Measurements from ENCODE around the gene FILIP1L. TPM values are rescaled to one million over a fixed set of nuclear protein-coding genes. Genes with fewer than 3 reads are reported as not detected.

The FILIP1L gene
- total RNA-seq, 1 donor from 2014 or later = 19.1 TPM

DNA sequence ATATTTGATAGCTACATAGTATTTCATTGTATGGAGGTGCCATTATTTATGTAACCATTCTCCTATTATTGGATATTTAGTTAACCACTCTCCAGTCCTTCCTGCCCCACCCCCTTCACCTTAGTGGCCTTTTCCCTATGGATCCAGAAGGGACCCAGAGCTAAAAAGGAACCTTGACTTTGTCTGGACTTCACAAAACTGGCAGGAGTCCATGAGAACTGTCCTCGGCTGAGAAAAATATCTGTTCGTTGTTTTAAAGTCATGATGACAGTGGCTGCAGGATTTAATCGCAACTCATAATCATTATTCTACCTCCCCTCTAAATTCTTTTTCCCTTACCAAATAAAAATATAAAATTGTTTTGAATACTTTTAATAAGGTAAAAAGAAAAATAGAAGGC, 166.9 kb downstream of the FILIP1L start:
- Mint-ChIP-seq H3K4me1 (ENCODE audit: unreplicated experiment) (peaks cover 13% of the 10 kb centered on the region), H3K27me3 (ENCODE audit: unreplicated experiment) (no peaks in the 10 kb centered on the region)

DNA sequence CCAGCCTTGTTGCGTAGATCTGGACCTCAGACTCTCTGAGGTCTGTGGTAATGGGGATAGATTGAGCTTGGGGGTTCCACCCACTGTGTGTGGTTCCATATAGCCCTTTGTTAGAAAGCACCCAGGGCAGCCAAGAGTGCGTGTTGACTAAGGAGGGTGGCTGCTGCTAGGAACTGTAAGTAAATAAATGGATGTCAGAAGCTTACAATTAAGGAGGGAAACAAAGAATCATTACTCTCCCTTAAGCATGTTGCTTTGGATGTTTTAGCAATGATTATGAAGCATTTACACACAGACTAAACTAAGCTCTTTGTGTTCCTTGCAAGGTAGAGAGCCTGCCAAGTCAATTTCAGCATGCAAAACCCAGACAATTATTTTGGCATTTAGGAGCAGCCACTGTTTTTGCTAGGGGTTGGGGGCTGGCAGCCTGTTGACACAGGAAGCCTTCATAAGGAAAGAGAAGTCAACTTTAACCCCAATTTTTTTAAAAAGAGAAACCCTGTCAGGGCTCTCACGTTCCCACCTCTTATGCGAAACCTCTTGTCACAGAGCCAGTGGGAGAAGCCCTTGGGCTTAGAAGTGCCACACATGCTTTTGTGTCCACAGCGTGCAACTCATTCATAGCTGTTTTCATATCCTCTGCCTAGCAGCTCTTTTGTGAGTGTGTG, 168.8 kb downstream of the FILIP1L start:
- peaks cover 12% of the 10 kb centered on the region for H3K4me1 Mint-ChIP-seq (ENCODE audit: unreplicated experiment)
- no peak overlapping the region for H3K4me3 Mint-ChIP-seq (ENCODE audit: unreplicated experiment)
- DNase-seq (ENCODE audit: low spot score) = no peak
- H3K27ac Mint-ChIP-seq (ENCODE audit: unreplicated experiment) = no peak overlapping the region
- no peaks in the 10 kb centered on the region for H3K36me3 Mint-ChIP-seq (ENCODE audit: low read depth, unreplicated experiment)
- no peaks in the 10 kb centered on the region for H3K27me3 Mint-ChIP-seq (ENCODE audit: unreplicated experiment)
- TF ChIP-seq, protein P1, sequence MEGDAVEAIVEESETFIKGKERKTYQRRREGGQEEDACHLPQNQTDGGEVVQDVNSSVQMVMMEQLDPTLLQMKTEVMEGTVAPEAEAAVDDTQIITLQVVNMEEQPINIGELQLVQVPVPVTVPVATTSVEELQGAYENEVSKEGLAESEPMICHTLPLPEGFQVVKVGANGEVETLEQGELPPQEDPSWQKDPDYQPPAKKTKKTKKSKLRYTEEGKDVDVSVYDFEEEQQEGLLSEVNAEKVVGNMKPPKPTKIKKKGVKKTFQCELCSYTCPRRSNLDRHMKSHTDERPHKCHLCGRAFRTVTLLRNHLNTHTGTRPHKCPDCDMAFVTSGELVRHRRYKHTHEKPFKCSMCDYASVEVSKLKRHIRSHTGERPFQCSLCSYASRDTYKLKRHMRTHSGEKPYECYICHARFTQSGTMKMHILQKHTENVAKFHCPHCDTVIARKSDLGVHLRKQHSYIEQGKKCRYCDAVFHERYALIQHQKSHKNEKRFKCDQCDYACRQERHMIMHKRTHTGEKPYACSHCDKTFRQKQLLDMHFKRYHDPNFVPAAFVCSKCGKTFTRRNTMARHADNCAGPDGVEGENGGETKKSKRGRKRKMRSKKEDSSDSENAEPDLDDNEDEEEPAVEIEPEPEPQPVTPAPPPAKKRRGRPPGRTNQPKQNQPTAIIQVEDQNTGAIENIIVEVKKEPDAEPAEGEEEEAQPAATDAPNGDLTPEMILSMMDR (IDR thresholded peaks at IDR 0.05; ENCODE audit: unreplicated experiment) = no peak
- H3K9me3 Mint-ChIP-seq (ENCODE audit: unreplicated experiment) = no peaks in the 10 kb centered on the region

More for the DNA sequence above, 166.9 kb downstream of the FILIP1L start:
- Mint-ChIP-seq H3K27ac (ENCODE audit: unreplicated experiment) (no peak overlapping the region), H3K36me3 (ENCODE audit: low read depth, unreplicated experiment) (no peaks in the 10 kb centered on the region), H3K9me3 (ENCODE audit: unreplicated experiment) (no peaks in the 10 kb centered on the region), H3K4me3 (ENCODE audit: unreplicated experiment) (no peak overlapping the region)
- TF ChIP-seq, protein P1 (IDR thresholded peaks at IDR 0.05; ENCODE audit: unreplicated experiment) = no peak
- DNase-seq (ENCODE audit: low spot score) = no peak

DNA sequence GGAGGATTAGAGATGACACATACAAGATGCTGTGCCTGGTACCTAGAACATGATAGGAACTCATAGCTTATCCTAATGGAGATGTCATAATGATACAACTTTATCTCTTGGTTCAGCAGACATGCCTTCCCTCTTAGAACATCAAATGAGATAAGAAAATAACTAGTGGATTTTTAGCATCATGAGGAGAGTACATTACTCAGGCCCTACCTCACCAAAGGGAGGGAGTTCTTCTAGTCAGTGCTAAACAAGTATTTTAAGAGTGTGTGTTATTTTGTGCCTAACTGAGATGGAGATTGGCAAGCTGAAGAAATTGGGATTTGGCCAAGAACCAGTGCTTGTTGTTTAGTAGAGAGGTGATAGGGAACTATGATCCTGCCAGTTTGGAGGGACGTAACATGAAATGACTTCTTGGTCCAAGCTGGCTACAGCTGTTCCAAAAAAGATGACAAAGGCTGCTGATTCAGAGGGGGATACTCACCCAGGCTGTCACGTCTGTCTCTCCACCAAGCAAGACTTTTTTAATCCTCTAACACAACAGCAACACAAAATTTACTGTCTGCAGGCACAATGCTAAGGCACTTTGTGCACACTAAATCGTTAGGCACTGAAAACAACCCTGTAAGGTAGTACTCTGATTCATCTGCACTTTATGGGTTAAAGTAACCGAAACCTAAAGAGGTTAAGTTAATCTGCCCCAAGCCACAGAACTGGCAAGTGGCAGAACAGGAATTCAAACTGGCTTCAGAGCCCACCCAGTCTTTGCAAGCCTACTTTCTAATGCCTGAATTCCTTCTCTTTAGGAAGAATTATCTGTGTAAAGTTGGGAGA, 170.2 kb downstream of the FILIP1L start:
- H3K27ac Mint-ChIP-seq (ENCODE audit: unreplicated experiment) = no peak overlapping the region
- DNase-seq (ENCODE audit: low spot score) = no peak
- H3K4me1 Mint-ChIP-seq (ENCODE audit: unreplicated experiment) = peaks cover 8% of the 10 kb centered on the region
- no peaks in the 10 kb centered on the region for H3K36me3 Mint-ChIP-seq (ENCODE audit: low read depth, unreplicated experiment)
- TF ChIP-seq, protein P1 (IDR thresholded peaks at IDR 0.05; ENCODE audit: unreplicated experiment) = no peak
- H3K4me3 Mint-ChIP-seq (ENCODE audit: unreplicated experiment) = no peak overlapping the region
- no peaks in the 10 kb centered on the region for H3K27me3 Mint-ChIP-seq (ENCODE audit: unreplicated experiment)
- no peaks in the 10 kb centered on the region for H3K9me3 Mint-ChIP-seq (ENCODE audit: unreplicated experiment)

DNA sequence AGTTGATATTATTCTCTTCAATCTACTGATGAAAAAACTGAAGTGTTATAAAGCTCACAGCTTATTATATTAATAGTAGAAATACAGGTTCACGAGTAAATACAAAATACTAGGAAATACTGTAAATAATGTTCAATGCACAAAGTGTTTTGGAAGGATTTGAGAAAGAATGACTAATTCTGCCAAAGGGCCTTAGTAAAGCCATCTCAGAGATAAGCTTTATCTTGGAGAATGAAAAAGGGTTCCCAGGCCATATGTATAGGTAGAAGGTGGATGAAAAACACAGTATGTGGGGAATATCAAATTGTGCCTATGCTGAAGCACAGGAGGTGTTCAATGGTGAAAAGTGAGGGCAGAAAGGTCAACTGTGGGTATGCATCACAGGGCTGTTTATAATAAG, 173.1 kb downstream of the FILIP1L start:
- H3K27me3 Mint-ChIP-seq (ENCODE audit: unreplicated experiment) = no peaks in the 10 kb centered on the region
- no peak for DNase-seq (ENCODE audit: low spot score)
- TF ChIP-seq, protein P1 (IDR thresholded peaks at IDR 0.05; ENCODE audit: unreplicated experiment) = no peak
- H3K36me3 Mint-ChIP-seq (ENCODE audit: low read depth, unreplicated experiment) = no peaks in the 10 kb centered on the region
- H3K4me1 Mint-ChIP-seq (ENCODE audit: unreplicated experiment) = peaks cover 8% of the 10 kb centered on the region
- no peaks in the 10 kb centered on the region for H3K9me3 Mint-ChIP-seq (ENCODE audit: unreplicated experiment)
- H3K4me3 Mint-ChIP-seq (ENCODE audit: unreplicated experiment) = no peak overlapping the region
- no peak overlapping the region for H3K27ac Mint-ChIP-seq (ENCODE audit: unreplicated experiment)

DNA sequence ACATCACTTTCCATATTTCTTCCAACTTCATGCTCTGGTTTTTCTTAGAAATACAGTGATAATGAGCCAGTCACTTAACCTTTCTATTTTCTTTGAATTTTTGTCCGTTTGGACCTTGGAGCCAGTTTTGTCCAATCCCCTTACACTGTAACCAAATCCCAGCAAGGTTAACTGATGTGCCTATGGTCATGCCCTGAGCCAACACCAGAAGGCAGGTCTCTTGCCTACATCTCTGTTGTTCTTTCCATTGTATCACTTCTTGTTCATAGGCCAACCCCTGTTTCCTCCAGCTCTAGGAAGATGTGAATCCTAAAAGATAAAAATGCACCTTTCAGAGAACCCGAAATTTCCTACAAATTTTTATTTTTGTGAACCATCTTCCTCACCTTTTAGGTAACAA, 174.0 kb downstream of the FILIP1L start:
- DNase-seq (ENCODE audit: low spot score) = no peak
- H3K4me1 Mint-ChIP-seq (ENCODE audit: unreplicated experiment) = peaks cover 8% of the 10 kb centered on the region
- no peaks in the 10 kb centered on the region for H3K27me3 Mint-ChIP-seq (ENCODE audit: unreplicated experiment)
- H3K27ac Mint-ChIP-seq (ENCODE audit: unreplicated experiment) = no peak overlapping the region
- TF ChIP-seq, protein P1 (IDR thresholded peaks at IDR 0.05; ENCODE audit: unreplicated experiment) = no peak
- H3K36me3 Mint-ChIP-seq (ENCODE audit: low read depth, unreplicated experiment) = no peaks in the 10 kb centered on the region
- no peak overlapping the region for H3K4me3 Mint-ChIP-seq (ENCODE audit: unreplicated experiment)
- H3K9me3 Mint-ChIP-seq (ENCODE audit: unreplicated experiment) = no peaks in the 10 kb centered on the region

Measured in endothelial cell (in vitro differentiated cells).